Right lobe of liver (tissue), 4 donors: ENCODE results near the gene KRTAP5-2.

ENCODE experiments used
- POLR2A ChIP-seq: fragments of 450-650 bp; IDR thresholded peaks from one replicate; pipeline ENCODE4 v1.6.1; 2017; ENCODE audit warnings: antibody characterized with exemption, mild to moderate bottlenecking
- TF ChIP-seq, protein P1 (sequence below), 4 donors: fragments of 200-600 bp in 3 of 4; fragments of 450-650 bp in 1 of 4; IDR thresholded peaks; one replicate each; pipeline versions ENCODE4 v1.5.1 to v1.8.0; 2016 to 2022; ENCODE audit warnings: antibody characterized with exemption in 4 of 4, mild to moderate bottlenecking in 2 of 4
- donor health status: DM: no; HTN: no; CAD: no.
- donor health status: DM: no; HTN: no; CAD: no.
- donor health status: DM: no; HTN: yes; CAD: no.

DNA sequence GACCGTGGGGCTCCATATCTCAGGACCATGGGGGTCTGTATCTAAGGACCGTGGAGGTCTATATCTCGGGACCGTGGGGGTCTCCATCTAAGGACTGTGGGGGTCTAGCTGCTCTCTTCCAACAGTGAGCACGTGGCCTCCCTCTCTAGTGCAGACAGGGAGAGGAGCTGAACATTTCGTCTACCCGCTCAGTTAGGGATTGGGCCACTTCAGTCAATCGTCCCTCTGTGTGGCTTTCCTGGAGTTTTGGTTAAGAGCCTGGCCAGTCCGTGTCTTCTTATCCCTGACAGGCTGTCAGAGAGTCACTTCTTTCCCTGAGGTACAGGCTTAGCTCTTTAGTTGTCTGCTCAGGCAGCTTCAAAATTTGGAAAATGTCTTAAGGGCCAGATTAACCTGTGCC lies 16.1 kb downstream of the KRTAP5-2 start:
- TF ChIP-seq, protein P1, sequence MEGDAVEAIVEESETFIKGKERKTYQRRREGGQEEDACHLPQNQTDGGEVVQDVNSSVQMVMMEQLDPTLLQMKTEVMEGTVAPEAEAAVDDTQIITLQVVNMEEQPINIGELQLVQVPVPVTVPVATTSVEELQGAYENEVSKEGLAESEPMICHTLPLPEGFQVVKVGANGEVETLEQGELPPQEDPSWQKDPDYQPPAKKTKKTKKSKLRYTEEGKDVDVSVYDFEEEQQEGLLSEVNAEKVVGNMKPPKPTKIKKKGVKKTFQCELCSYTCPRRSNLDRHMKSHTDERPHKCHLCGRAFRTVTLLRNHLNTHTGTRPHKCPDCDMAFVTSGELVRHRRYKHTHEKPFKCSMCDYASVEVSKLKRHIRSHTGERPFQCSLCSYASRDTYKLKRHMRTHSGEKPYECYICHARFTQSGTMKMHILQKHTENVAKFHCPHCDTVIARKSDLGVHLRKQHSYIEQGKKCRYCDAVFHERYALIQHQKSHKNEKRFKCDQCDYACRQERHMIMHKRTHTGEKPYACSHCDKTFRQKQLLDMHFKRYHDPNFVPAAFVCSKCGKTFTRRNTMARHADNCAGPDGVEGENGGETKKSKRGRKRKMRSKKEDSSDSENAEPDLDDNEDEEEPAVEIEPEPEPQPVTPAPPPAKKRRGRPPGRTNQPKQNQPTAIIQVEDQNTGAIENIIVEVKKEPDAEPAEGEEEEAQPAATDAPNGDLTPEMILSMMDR (IDR thresholded peaks at IDR 0.05), result no peak
- no peak for TF ChIP-seq POLR2A
